GF-D8 (cell line): Measurements from ENCODE around the gene RFC1.
"Not testable (repeated sequence)": the region's sequence is repeated elsewhere in the genome, so short reads cannot be mapped to it uniquely, and the experiment has no call there.

ENCODE experiments used
- DNase-seq: peaks from one replicate; lab custom pipeline; 2025; lab: John Stamatoyannopoulos, UW

The RFC1 gene

DNA sequence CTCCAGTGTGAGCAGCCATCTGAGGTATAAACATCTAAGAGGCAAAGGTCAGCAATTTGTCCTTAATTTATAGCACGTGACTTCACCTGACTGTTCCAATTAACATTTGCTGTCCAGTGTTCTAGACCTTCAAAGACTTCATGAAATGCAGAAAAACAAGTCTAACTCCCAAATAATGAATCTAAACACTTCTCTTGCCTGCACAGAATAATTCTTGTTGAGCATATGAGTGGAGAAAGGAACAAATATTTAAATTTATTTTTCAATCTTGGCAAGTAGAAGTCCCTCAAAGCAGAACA lies 12.0 kb downstream of the RFC1 start:
- DNase-seq: no peak

- peak; percentile 81 for DNase-seq
Observed at GRCh38 chr4:39353478-39354253, 12.5 kb downstream of the RFC1 start.

DNA sequence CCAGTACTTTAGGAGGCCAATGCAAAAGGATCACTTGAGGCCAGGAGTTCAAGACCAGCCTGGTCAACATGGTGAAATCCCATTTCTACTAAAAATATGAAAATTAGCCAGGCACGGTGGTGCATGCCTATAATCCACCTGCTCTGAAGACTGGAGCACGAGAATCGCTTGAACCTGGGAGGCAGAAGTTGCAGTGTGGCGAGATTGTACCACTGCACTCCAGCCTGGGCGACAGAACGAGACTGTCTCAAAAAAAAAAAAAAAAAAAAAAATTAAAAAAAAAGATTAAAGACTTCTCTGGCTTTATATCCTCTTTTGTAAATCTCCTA lies 13.0 kb downstream of the RFC1 start:
- not testable (repeated sequence) for DNase-seq

- DNase-seq: no peak
Observed at GRCh38 chr4:39349326-39349725, 16.8 kb downstream of the RFC1 start.

DNA sequence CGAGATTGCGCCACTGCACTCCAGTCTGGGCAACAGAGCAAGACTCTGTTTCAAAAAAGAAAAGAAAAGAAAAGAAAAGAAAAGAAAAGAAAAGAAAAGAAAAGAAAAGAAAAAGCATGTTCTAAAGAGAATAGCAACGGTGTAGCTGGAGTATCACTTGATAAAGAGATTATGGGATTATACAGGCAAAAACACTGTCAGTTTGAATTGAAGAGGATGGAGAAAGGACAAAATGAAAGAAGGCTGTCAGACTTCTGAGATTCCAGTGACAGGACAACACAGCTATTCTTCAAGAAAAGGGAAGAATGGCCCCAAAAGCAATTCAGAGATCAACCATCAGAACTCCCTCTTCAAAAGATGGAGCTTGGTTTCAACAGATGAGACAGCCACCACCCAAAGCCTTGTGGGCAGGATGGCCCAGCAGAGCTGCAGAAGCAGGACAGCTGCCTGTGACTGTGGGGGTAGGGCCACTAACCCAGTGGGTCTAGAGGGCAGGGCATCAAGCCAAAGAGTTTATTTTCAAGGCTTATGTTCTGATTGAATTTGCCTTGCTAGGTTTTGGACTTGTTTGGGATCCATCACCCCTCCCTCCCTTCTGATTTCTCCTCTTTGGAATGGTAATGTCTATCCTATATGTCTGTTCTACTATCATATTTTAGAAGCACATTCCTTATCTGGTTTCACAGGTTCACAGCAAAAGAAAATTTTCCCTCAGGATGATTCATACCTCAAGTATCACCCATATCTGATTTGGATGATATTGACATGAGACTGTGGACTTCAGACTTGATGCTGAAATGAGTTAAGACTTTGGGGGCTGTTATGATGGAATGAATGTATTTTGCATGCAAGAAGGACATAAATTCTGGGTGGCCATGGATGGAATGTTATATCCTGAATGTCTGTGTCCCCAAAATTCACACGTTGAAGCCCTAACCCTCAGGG lies 17.5 kb downstream of the RFC1 start:
- DNase-seq: no peak

GRCh38 chr4:39346856-39347519 lies 19.2 kb downstream of the RFC1 start:
- DNase-seq: no peak

DNA sequence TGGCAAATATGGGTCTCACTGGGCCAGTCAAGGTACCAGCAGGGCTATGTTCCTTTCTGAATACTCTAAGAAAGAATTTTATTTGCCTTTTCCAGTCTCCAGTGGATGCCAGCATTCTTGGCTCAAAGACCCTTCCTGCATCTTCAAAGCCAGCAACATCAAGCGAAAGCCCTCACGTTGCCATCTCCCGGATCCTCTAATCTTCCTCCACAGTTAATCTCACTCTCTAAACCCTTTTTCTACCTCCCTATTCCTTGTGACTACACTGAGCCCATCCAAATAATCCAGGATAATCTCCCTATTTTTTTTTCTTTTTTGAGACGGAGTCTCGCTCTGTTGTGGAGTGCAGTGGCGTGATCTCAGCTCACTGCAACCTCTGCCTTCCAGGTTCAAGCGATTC lies 23.4 kb downstream of the RFC1 start:
- DNase-seq: no peak

DNA sequence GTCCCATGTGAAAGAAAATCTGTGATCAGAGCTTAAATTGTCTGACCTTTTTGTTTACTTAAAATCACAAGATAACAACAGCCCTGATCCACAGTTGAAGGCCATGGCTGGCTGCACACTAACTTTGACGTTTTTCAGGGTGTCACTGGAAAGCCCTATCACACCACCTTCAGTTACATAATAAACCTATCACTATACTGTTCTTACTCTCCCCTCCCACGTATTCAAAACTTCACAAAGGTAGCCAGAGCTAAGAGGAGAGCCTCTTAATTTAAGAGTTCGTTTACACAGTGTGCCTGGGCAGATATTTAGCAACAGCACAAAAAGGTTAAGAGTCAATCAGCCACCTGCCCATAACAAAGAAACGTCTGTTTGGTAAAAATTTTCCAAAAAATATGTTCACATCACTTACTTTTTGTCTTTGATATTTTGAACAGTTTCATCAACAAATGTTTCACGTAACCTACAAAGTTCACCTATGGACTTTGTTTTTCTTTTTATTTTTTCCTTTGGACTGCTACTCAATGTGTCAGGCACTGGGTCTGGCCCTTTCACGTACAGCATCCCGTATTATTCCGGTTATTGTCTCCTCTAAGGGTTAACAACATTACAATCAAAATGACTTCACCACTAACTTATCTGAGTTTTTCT lies 25.0 kb downstream of the RFC1 start:
- DNase-seq: no peak

GRCh38 chr4:39339968-39340367 lies 26.2 kb downstream of the RFC1 start:
- no peak for DNase-seq

DNA sequence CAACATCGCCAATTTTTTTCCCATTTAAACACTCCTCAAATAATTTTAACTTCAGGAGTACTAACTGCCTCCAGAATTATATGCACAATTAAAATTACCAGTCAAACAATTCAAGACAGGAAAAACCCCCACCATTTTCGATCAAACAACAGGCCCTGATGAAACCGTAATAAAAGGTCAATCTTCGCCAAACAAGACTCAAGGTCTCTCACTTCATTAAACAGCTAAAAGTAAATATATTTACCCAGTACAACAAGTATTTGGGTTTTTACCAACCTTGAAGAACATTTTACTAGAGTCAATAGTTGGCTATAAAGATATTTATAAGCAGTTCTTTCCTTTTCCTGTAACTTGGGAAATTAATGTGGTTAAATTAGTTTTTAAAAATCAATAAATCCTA lies 28.3 kb downstream of the RFC1 start:
- no peak for DNase-seq

- DNase-seq: peak; percentile 43
Observed at GRCh38 chr4:39335566-39335965, 30.6 kb downstream of the RFC1 start.

GRCh38 chr4:39331191-39331590 lies 35.0 kb downstream of the RFC1 start:
- DNase-seq: no peak

DNA sequence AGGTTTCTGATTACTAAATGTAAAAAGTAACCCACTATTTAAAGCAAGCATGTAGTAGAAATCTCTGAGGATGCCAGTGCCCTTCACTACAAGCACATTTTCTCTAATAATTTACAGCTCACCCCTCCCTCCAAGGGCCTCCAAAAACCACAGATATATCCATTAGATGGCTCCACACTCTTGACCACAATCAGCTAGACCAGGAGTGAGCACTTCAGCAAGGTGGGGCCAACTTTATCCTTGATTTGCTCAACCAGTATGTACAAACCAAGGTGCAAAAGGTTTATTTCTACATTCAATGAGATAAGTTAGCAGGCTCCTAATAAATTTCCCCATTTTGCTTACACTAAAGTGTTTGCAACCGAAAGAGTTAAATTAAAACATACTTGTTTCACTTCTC lies 35.8 kb downstream of the RFC1 start:
- DNase-seq: no peak

GRCh38 chr4:39326468-39326977 lies 39.6 kb downstream of the RFC1 start:
- DNase-seq: no peak

DNA sequence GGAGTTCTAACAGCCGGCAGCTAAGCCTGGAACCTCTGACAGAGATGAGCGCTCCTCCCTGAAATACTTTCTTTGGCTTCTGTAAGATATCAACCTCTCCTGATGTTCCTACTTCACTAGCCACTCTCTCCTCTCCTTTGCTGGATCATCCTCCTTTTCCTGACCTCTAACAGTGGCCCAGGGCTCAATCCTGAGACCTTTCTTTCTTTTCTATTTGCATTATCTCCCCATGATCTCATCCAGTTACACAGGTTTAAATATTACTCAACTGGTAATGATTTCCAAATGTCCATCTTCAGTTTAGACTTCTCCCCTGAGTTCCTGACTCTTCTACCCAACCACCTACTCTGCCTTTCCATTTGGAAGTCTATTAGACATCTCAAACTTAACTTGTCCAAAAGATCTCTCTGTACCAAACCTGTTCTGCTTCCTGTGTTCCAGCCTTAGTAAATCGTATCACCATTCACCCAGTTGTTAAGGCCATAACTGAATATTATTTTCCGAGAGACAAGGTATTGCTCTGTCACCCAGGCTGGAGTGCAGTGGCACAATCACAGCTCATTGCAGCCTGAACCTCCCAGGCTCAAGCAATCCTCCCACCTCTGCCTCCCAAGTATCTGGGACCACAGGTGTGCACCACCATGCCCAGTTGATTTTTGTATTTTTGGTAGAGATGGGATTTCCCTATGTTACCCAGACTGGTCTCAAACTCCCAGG lies 41.1 kb downstream of the RFC1 start:
- DNase-seq: no peak

DNA sequence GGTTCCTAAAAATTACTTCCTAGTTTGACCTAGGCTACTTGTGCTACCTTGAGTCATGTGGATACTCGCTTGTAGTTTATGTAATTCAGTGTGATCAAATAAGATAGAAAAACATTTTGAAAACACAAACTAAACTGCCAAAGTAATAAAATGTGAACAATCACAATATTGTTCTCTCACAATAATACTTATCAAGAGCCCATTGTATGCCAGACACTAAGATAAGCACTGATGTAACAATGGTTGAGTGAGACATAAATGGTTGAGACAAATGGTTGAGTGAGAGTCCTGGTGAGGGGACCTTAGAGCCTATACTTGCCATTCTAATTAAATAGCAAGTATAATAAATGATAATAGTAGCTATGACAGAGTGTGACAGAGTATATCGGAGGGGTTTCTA lies 41.7 kb downstream of the RFC1 start:
- no peak for DNase-seq

DNA sequence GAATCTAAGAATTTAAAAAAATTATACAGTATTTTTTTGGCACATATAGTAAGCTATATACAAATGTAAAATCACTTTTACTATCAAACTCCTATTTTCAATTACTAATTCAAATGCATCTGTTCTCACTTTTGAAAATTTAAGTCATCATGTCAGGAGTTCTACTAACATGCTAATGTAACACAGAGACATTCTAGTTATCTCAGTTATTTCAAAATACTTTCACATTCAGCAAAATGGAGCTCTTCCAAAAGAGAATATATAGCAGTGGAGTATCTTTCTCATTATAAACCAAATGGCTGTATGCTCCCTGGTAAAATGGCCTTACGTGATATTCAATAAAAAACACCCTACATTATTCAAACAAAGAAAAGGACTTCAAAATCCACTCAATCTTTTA lies 42.3 kb downstream of the RFC1 start:
- DNase-seq: no peak

DNA sequence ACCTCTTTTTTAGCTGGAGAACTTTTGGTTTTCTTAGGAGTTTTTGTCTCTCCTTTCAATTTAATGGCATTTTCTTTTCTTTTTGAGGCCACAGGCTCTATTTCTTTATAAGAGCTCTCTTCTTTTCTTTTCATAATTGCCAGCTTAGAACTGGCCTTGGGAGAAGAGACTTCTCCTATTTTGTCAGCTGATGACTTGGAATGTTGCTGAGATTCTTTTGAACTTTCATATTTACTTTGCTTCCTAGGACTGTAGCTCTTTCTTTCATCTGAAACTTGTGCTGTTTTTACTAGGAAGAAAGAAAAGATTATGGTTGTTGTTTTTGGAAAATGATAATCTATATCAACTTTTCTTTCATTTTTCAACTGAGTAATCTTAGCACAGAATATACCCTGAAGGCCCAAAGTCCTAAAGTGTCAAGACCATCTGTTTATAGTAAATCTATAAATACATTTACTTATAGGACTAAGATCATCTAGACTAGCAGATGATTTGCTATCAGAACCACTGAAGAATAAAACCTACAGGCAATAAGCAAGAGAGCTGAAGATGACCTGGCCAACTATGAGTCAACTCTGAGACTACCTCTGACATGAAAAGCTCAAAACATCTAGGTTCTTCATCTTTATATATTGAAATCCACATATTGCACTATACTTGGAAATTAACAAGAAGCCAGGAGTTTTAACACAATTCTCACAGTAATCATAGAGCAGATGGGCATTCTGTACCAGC lies 45.6 kb downstream of the RFC1 start:
- no peak for DNase-seq

DNA sequence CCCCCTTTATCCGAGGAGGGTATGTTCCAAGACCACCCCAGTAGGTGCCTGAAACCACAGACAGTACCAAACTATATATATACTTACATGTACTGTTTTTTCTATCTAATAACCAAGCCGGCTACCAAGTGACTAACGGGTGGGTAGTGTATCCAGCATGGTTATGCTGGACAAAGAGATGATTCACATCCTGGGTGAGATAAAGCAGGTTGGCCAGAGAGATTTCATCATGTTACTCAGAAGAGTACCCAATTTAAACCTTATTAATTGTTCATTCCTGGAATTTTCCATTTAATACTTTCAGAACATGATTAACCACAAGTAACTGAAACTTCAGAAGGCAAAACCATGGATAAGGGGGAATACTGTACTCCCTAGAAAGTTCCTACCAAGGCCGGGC lies 46.5 kb downstream of the RFC1 start:
- no peak for DNase-seq

DNA sequence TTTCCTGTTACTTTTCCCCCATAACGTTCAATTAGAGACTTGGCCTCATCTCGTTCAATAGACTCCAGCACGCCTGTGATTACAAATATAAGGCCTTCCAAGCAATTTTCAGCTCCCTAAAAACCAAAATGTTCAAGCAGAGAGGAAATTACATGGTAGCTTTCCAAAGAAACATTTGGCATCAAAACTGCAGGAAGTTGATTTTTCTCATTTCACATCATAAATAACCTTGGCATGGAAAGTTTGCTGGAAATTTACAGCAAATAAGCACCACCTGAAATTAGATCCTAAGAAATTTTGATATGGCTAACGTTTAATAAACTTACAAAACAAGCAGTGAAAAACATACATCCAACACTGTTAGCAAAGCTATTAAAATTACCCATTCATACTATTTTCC lies 53.3 kb downstream of the RFC1 start:
- no peak for DNase-seq

DNA sequence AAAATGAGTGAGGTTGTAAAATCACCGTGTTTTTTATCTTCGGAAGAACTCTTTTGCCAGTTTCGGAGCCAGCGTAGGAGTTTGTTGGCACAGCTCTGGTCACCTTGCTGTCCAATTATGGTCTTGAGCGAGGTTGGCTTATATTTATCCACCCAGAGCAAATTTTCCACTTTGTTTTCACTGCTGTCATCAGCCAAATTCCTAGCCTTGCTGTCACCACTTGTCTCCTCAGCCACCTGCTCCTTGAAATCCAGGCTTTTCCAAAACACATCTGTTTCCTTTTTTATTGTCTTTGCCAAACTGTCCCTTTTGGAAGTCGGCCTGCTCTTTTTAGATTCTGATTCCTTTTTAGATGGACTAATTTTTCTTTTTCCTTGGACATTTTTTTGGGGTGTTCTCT lies 57.6 kb downstream of the RFC1 start:
- no peak for DNase-seq
